Osteoblast (primary cell): ENCODE data around the gene PHF21A. TPM values are rescaled to one million over a fixed set of nuclear protein-coding genes. Genes with fewer than 3 reads are reported as not detected.
"Not testable (repeated sequence)": the region's sequence is repeated elsewhere in the genome, so short reads cannot be mapped to it uniquely, and the experiment has no call there.

Experiments
- DNase-seq: peaks from one replicate; pipeline ENCODE4 v3.0.0; 2011; ENCODE audit warnings: low spot score, mixed read lengths; ENCODE audit not compliant: insufficient read length; ENCODE audit errors: missing footprints
- H2AFZ ChIP-seq: 2 replicates; pipeline ENCODE4 v1.6.0; 2011; ENCODE audit warnings: mild to moderate bottlenecking, low read length
- H3K27ac ChIP-seq: 2 replicates; pipeline ENCODE4 v1.5.1; 2011; ENCODE audit warnings: mild to moderate bottlenecking, low read depth, low read length, moderate library complexity
- H3K27me3 ChIP-seq: 2 replicates; pipeline ENCODE4 v1.6.0; 2012; ENCODE audit warnings: mild to moderate bottlenecking, control low read depth, inconsistent platforms, low read length, moderate library complexity; ENCODE audit not compliant: insufficient read depth
- H3K36me3 ChIP-seq: 2 replicates; pipeline ENCODE4 v1.5.1; 2011; ENCODE audit warnings: mild to moderate bottlenecking, low read length, control low read depth, moderate library complexity; ENCODE audit not compliant: insufficient read depth
- H3K4me1 ChIP-seq: 2 replicates; pipeline ENCODE4 v1.5.1; 2011; ENCODE audit warnings: mild to moderate bottlenecking, low read length, control low read depth, moderate library complexity; ENCODE audit not compliant: insufficient read depth
- H3K4me2 ChIP-seq: 2 replicates; pipeline ENCODE4 v1.6.0; 2011; ENCODE audit warnings: mild to moderate bottlenecking, low read length; ENCODE audit not compliant: insufficient read depth
- H3K4me3 ChIP-seq: fragments of 200-600 bp; sonication (generic); 3 replicates; pipeline ENCODE4 v1.5.1; 2012; ENCODE audit warnings: mild to moderate bottlenecking, low read length, inconsistent platforms; ENCODE audit not compliant: insufficient read depth
- H3K79me2 ChIP-seq: 2 replicates; pipeline ENCODE4 v1.6.0; 2012; ENCODE audit warnings: mild to moderate bottlenecking, low read length, control low read depth, inconsistent platforms; ENCODE audit not compliant: insufficient read depth
- H3K9me3 ChIP-seq: 2 replicates; pipeline ENCODE4 v1.5.1; 2011; ENCODE audit warnings: low read depth, low read length, control low read depth
- H4K20me1 ChIP-seq: 2 replicates; pipeline ENCODE4 v1.6.0; 2012; ENCODE audit warnings: mild to moderate bottlenecking, low read length, control low read depth; ENCODE audit not compliant: insufficient read depth
- CTCF ChIP-seq: IDR thresholded peaks from 2 replicates; pipeline ENCODE4 v1.5.1; 2011; ENCODE audit warnings: mild to moderate bottlenecking, low read depth, low read length, moderate library complexity; ENCODE audit errors: extremely low read depth
- total RNA-seq: library from RNA; depleted of rRNA; stranded (reverse); fragments of >200 nt; gene quantifications from 2 replicates; pipeline ENCODE4 v1.2.3, GENCODE V29; 2012

The PHF21A gene
- total RNA-seq, 1 donor = 26.4 TPM

GRCh38 chr11:46118702-46119351, 2.4 kb downstream of the PHF21A start:
- no peak for DNase-seq
- Histone ChIP-seq H4K20me1 (peaks cover 22% of the 10 kb centered on the region), H3K4me2 (peak overlapping the region; percentile 88), H2AFZ (peak overlapping the region; percentile 77), H3K4me1 (peaks cover 20% of the 10 kb centered on the region), H3K36me3 (no peaks in the 10 kb centered on the region), H3K9me3 (no peaks in the 10 kb centered on the region), H3K27me3 (no peaks in the 10 kb centered on the region), H3K27ac (peak overlapping the region; percentile 81), H3K4me3 (peak overlapping the region; percentile 85), H3K79me2 (peaks cover 61% of the 10 kb centered on the region)
- no peak for TF ChIP-seq CTCF

- H3K4me2 ChIP-seq = no peak overlapping the region
- H3K27me3 ChIP-seq = no peaks in the 10 kb centered on the region
- H3K9me3 ChIP-seq = no peaks in the 10 kb centered on the region
- peak; percentile 39 for TF ChIP-seq CTCF
- H2AFZ ChIP-seq = no peak overlapping the region
- peaks cover 26% of the 10 kb centered on the region for H4K20me1 ChIP-seq
- peaks cover 15% of the 10 kb centered on the region for H3K4me1 ChIP-seq
- H3K36me3 ChIP-seq = no peaks in the 10 kb centered on the region
- DNase-seq = no peak
- peaks cover 65% of the 10 kb centered on the region for H3K79me2 ChIP-seq
- no peak overlapping the region for H3K27ac ChIP-seq
- H3K4me3 ChIP-seq = no peak overlapping the region
These were observed 3.4 kb downstream of the PHF21A start for GRCh38 chr11:46117842-46118241.

GRCh38 chr11:46116712-46117037, 4.6 kb downstream of the PHF21A start:
- H4K20me1 ChIP-seq = peaks cover 33% of the 10 kb centered on the region
- H3K27me3 ChIP-seq, H3K27ac ChIP-seq, H3K36me3 ChIP-seq, H3K9me3 ChIP-seq, H3K4me2 ChIP-seq, H3K4me3 ChIP-seq, H2AFZ ChIP-seq, DNase-seq: not testable (repeated sequence)
- peaks cover 75% of the 10 kb centered on the region for H3K79me2 ChIP-seq
- peaks cover 12% of the 10 kb centered on the region for H3K4me1 ChIP-seq

- H3K9me3 ChIP-seq = no peaks in the 10 kb centered on the region
- H3K4me1 ChIP-seq = peaks cover 12% of the 10 kb centered on the region
- no peak overlapping the region for H2AFZ ChIP-seq
- no peaks in the 10 kb centered on the region for H3K27me3 ChIP-seq
- no peak overlapping the region for H3K4me2 ChIP-seq
- no peak overlapping the region for H3K4me3 ChIP-seq
- H4K20me1 ChIP-seq = peaks cover 33% of the 10 kb centered on the region
- TF ChIP-seq CTCF = no peak
- no peaks in the 10 kb centered on the region for H3K36me3 ChIP-seq
- peaks cover 80% of the 10 kb centered on the region for H3K79me2 ChIP-seq
- no peak for DNase-seq
- no peak overlapping the region for H3K27ac ChIP-seq
These were observed 5.1 kb downstream of the PHF21A start for GRCh38 chr11:46116007-46116711.
